Kidney epithelial cell (primary cell): ENCODE measurements around the gene PDIA6. TPM values are rescaled to one million over a fixed set of nuclear protein-coding genes. Genes with fewer than 3 reads are reported as not detected.

Experiments
- DNase-seq: peaks from one replicate; pipeline ENCODE4 v3.0.0-alpha.2; 2010; ENCODE audit warnings: low read depth
- H3K27me3 ChIP-seq: 2 replicates; pipeline ENCODE4 v1.6.0; 2011; ENCODE audit warnings: low read length; ENCODE audit not compliant: control insufficient read depth, insufficient read depth
- H3K36me3 ChIP-seq: 2 replicates; pipeline ENCODE4 v1.5.1; 2011; ENCODE audit warnings: low read length; ENCODE audit not compliant: control insufficient read depth, insufficient read depth
- H3K4me3 ChIP-seq: 2 replicates; pipeline ENCODE4 v1.5.1; 2011; ENCODE audit warnings: low read depth, mild to moderate bottlenecking, control low read depth, low read length
- total RNA-seq: library from RNA; depleted of rRNA; stranded (reverse); fragments of >200 nt; gene quantifications from 2 replicates; pipeline ENCODE4 v1.2.3, GENCODE V29; 2015
- TF ChIP-seq, protein P1 (sequence below): IDR thresholded peaks from 2 replicates; pipeline ENCODE4 v1.5.1; 2011; ENCODE audit warnings: mild to moderate bottlenecking, moderate library complexity, low read length, control low read depth, inconsistent platforms; ENCODE audit not compliant: insufficient read depth, poor library complexity, severe bottlenecking

PDIA6 gene
- 270 and 328 TPM in 2 replicates for total RNA-seq

DNA sequence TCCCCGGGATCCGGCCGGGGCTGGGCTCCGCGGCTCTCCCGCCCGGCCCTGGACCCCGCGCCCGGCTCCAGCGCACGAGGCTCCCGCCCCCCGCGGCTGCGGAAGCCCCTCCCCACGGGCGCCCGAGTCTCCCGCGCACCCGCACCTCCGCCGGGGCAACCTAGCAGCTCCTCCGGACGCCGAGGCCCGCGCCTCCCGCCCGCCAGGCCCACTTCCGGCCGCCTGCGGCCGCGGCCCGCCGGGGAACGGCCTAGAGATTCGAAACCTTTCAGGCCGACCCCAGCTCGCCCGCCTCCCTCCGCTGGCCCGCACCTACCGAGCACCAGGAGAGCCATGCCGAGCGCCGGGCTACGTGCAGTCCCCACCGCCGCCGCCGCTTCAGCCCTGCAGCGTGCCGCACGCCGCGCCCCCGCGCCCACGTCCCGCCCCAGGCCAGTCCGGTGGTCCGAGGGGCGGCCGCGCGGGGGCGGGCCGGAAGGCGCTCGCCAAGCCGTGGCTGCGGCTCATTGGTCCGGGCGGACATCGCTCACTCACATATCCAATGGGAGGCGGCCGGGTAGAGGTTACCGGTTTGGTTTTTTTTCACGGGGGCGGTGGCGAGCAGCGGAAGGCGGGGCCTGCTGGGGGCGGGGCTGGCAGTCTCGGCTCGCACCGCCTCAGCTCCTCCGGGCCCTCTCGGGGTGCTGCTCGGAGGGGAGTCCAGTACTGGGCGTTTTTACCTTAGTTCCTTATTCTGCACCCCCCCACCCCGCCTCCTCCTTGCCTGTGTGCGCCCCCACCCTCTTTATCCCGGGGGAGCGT, at the start of gene PDIA6:
PDIA6 (minus strand) TSS at position 424 of the 801 bp plus-strand sequence; CDS start at position 335, 89 bp downstream.
- Histone ChIP-seq H3K27me3 (no peaks in the 10 kb centered on the region), H3K36me3 (no peaks in the 10 kb centered on the region), H3K4me3 (peak within 1 kb of the TSS; percentile 71)
- DNase-seq, result peak; percentile 70
- TF ChIP-seq, protein P1, sequence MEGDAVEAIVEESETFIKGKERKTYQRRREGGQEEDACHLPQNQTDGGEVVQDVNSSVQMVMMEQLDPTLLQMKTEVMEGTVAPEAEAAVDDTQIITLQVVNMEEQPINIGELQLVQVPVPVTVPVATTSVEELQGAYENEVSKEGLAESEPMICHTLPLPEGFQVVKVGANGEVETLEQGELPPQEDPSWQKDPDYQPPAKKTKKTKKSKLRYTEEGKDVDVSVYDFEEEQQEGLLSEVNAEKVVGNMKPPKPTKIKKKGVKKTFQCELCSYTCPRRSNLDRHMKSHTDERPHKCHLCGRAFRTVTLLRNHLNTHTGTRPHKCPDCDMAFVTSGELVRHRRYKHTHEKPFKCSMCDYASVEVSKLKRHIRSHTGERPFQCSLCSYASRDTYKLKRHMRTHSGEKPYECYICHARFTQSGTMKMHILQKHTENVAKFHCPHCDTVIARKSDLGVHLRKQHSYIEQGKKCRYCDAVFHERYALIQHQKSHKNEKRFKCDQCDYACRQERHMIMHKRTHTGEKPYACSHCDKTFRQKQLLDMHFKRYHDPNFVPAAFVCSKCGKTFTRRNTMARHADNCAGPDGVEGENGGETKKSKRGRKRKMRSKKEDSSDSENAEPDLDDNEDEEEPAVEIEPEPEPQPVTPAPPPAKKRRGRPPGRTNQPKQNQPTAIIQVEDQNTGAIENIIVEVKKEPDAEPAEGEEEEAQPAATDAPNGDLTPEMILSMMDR, result no peak

- no peaks in the 10 kb centered on the region for H3K36me3 ChIP-seq
- TF ChIP-seq, protein P1, result no peak
- no peak for DNase-seq
- peaks cover 31% of the 10 kb centered on the region for H3K27me3 ChIP-seq
- H3K4me3 ChIP-seq, result no peak overlapping the region
These were observed 49.7 kb upstream of the PDIA6 start for GRCh38 chr2:10862330-10862729.

DNA sequence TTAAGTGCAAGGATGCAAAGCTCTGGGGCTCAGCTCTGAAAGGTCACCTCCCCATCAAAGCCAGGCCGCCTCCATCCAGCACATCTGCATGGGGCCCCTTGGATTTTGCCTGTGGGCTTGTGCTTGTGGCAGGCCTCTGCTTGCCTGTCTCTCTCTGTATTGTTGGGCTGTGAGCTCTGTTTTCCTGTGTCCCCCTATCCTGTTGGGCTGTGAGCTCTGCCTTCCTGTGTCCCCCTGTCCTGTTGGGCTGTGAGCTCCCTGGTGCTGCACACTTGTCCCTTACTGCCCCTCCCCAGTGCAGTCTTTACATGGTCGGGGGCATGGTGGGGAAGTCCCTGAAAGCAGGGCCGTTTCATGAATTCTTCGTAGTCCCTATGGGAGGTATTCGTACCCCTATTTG, 49.2 kb upstream of the PDIA6 start:
- H3K27me3 ChIP-seq, result peaks cover 31% of the 10 kb centered on the region
- H3K36me3 ChIP-seq, result no peaks in the 10 kb centered on the region
- TF ChIP-seq, protein P1, result no peak
- H3K4me3 ChIP-seq, result no peak overlapping the region
- DNase-seq, result no peak

GRCh38 chr2:10860814-10861325, 48.3 kb upstream of the PDIA6 start:
- no peak overlapping the region for H3K4me3 ChIP-seq
- H3K36me3 ChIP-seq, result no peaks in the 10 kb centered on the region
- peaks cover 30% of the 10 kb centered on the region for H3K27me3 ChIP-seq
- DNase-seq, result no peak
- TF ChIP-seq, protein P1, result no peak

DNA sequence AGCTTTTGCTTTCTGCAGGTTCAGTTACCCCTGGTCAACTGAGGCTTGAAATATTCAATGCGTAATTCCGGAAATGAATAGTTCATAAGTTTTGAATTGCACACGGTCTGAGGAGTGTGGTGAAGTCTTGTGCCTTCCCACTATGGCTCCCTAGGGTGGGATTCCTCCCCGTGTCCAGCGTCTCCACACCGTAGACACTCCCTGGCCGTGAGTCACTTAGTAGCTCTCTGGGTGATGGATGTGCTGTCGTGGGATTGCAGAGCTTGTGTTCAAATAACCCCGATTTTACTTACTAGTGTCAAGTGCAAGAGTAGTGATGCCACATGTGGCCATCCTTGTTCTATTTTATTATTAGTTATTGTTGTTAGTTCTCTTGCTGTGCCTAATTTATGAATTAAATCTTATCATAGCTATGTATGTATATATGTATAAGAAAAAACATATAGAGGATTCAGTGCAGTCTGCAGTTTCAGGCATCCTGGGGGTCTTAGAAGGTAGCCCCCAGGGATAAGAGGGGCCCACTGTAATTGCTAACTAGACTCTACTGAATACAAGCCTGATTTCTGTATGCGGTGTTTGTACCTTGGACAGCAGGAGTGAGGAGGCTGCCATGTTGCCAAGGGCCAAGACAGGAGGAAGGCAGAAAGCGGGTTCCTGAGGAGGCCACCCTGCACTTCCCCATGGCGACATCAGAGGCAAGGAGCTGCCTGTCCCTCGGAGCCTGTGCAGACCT, 47.7 kb upstream of the PDIA6 start:
- Histone ChIP-seq H3K27me3 (peaks cover 25% of the 10 kb centered on the region), H3K36me3 (no peaks in the 10 kb centered on the region), H3K4me3 (no peak overlapping the region)
- TF ChIP-seq, protein P1, result no peak
- no peak for DNase-seq
